Fibroblast of skin of scalp (primary cell): ENCODE data around the gene FAM186B. TPM values are rescaled to one million over a fixed set of nuclear protein-coding genes. Genes with fewer than 3 reads are reported as not detected.
"Not testable (repeated sequence)": the region's sequence is repeated elsewhere in the genome, so short reads cannot be mapped to it uniquely, and the experiment has no call there.

Source experiments
- DNase-seq: peaks from one replicate; pipeline ENCODE4 v3.0.0-alpha.2; 2013
- polyA plus RNA-seq, 2 experiments: library from polyadenylated mRNA; unstranded; fragments of 120-200 nt; gene quantifications; one replicate each; pipeline ENCODE4 v1.2.1, GENCODE V29; 2013; ENCODE audit not compliant: insufficient read length in 2 of 2

Gene FAM186B
- 0.28 TPM for polyA plus RNA-seq (2013, experiment 1 of 2; ENCODE audit: insufficient read length)
- 0.48 TPM for polyA plus RNA-seq (2013, experiment 2 of 2; ENCODE audit: insufficient read length)

DNA sequence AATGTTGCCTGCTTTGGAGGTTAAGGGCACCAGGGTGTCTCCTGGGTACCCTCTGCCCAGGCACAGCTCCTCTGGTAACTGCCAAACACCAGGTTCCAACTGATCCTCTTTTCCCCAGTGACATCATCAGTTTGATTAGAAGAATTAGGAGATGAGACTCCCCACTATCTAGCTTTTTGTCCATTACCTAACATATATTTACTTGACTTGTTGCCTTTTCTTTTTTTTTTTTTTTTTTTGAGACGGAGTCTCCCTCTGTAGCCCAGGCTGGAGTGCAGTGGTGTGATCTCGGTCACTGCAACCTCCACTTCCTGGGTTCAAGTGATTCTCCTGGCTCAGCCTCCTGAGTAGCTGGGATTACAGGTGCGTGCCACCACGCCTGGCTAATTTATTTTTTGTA, at the start of gene FAM186B:
Gene FAM186B (minus strand): TSS at position 101 of the 400 bp plus-strand sequence. CDS start 162 bp downstream, outside the sequence.
- DNase-seq = not testable (repeated sequence)

DNA sequence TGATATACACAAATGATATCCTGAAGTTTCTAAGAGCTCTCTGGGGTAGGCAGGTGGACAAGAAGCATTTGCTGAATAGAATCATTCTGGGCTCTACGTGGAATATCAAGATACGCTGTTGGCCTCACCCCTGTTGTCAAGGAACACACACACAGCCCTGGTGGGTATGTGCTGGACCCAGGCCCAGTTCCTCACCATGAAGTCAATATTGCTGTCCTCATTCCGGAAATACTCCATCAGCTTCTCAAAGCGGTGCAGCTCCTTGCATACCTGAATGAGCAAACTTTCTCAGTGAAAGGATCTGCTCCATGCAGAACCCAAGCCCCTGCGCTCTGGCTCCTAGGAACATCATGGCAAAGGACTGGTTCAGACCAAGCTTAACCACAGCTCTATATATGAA, 49.3 kb upstream of the FAM186B start:
- DNase-seq = no peak

DNA sequence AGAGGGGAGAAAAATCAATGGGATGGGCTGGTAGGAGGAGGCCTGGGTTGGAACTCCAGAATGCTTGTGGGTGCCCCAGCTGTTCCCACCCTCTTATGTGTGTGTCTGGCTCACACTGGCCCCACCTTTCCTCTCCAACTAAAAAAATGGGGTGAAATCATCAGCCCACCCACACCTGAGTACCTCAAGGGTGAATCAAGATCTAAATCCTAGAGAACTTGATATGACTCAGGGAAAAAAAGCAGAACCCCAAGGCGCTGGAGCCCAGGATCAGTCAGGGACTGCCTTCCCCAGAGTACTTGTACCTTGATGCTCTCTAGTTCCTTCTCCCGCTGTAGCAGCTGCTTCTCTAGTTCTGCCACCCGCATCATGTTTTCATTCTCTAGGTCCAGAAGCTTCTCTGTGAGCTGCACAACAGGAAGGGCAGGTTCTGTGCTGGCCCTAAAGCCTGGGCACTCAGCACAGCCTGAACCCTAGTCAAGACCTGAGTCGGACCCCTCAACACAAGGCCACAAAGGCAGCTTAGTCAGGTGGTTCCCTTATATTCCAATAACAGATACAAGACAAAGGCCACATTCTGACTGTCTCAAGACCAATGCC, 47.6 kb upstream of the FAM186B start:
- DNase-seq = no peak

- DNase-seq = no peak
These were observed 46.4 kb upstream of the FAM186B start for GRCh38 chr12:49651855-49652254.

- no peak for DNase-seq
These were observed 44.5 kb upstream of the FAM186B start for GRCh38 chr12:49649892-49650291.

DNA sequence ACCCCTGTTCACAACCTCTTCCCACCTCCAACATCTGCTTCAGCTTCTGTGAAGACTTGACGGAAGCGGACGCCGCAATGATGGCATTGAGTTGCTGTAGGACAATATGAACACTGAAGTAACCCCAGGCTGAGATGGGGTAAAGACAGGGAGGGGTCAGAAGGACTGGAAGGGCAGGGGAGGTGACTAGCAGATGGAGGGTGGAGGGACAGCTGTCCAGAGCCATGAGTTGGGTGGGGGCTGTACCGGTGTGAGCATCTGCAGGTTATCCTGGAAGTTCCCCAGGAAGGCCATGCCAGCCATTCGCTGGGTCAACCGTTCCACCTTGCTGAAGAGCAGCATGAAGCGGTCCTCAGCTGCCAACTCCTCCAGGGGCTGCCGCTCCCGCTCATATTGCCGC, 44.0 kb upstream of the FAM186B start:
- no peak for DNase-seq

- DNase-seq = no peak
These were observed 43.2 kb upstream of the FAM186B start for GRCh38 chr12:49648712-49649003.

GRCh38 chr12:49647827-49648711, 42.6 kb upstream of the FAM186B start:
- no peak for DNase-seq

GRCh38 chr12:49646871-49647654, 41.6 kb upstream of the FAM186B start:
- DNase-seq = peak; percentile 32

DNA sequence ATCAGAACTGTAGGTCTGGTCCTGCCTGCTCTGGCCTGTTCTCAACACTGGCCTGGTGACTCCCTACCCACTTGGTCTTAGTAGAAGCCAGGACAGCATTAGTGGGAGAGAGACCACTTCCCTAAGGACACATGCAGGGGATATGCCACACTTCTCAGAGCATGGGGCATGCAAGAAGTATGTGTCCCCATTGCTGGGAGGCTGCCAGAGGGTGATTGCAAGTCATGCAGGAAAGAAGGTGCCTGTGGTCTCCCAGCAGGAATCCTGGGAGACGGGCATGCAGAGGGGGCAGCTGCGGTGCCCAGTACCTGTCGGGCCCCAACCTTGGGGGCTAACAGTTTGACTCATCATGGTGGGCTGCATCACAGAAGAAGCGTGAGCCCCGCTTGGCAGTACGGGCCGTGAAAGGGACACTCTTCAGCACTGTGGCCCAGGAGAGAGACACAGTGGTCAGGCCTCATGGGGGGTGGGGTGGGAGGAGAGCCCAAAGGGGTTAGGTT, 40.9 kb upstream of the FAM186B start:
- no peak for DNase-seq

GRCh38 chr12:49645146-49646039, 40.0 kb upstream of the FAM186B start:
- no peak for DNase-seq

DNA sequence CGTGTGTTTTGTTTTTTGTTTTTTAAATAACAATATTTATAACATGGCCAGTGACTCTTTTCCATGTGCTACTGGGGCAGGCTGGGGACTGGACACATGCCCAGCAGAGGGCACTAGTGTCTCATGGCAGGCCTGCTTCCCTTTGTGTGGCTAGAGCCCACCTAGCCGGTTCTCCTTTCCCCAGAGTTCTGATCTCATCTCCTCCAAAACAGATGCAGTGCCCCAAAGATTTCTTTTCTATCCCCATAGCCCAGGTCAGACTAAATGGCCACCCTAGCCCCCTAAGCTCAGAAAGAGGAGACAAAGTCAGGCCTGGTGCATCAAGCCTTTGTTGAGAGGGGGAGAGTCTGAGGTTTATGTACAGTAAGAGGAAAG, 39.2 kb upstream of the FAM186B start:
- peak; percentile 76 for DNase-seq

DNA sequence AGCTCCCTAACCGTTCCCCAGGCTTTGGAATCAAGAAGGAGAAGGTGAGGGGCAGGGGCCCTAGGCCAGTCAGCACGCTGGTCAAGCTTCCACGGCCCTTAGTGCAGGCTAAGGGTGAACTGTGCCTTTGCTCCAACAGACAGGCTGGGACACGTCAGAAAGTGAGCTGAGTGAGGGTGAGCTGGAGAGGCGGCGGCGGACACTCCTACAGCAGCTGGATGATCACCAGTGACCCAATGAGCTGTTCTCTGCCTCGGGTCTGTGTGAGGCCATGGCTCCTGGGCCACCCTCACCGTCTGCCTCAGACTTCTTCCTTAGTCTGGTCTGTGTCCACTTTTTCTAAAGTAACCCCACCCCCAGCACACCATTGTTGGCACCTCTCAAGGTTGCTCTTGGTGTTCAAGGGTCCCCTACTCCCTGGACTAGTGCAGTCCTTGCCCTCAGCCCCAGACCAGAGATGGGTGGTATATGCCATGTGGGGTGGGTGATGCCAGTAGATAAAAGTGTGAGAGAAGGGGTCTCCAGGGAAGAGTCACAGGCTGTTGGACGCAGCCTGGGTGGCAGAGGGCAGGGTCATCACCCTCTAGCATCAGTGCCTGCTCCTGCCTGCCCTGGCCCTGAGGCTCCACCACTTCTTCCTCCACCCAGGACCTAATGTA, 38.7 kb upstream of the FAM186B start:
- no peak for DNase-seq

DNA sequence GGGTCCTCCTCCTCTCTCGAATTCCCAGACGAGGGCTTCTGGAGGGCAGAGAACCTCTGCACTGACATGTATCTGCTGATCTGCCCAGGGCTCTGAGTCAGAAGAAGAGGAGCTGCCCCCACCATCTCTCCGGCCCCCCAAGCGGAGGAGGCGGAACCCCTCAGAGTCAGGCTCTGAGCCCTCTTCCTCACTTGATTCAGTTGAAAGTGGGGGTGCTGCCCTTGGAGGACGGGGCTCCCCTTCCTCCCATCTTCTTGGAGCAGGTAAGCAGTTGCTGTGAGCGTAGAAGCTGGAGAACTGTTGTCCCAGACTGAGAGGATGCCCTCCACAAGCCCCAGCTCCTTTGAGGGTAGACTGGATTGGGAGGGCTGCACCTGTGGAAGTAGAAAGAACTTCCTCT, 37.7 kb upstream of the FAM186B start:
- DNase-seq = no peak

DNA sequence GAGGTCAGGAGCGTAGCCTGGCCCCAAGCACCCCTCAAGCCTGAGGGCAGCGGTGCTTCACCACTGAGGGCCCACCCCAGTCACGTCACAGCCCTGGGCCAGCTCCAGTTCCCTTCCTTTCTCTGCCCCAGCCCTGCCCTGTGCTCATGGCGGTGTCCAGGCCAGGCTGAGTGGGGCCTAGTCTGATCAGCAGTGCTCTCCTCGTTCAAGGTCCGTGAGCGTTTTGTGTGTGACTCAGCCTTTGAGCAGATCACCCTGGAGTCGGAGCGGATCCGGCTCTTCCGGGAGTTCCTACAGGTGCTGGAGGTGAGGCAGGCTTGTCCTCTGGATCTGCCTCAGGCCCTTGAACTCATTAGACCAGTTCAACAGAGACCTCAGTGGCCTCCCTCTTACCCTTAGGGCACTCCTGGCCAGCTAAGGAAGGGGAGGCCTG, 36.9 kb upstream of the FAM186B start:
- DNase-seq = no peak

- no peak for DNase-seq
These were observed 36.4 kb upstream of the FAM186B start for GRCh38 chr12:49641748-49642369.

- DNase-seq = peak; percentile 71
These were observed 31.7 kb upstream of the FAM186B start for GRCh38 chr12:49636979-49637755.

GRCh38 chr12:49636574-49636973, 31.1 kb upstream of the FAM186B start:
- no peak for DNase-seq

DNA sequence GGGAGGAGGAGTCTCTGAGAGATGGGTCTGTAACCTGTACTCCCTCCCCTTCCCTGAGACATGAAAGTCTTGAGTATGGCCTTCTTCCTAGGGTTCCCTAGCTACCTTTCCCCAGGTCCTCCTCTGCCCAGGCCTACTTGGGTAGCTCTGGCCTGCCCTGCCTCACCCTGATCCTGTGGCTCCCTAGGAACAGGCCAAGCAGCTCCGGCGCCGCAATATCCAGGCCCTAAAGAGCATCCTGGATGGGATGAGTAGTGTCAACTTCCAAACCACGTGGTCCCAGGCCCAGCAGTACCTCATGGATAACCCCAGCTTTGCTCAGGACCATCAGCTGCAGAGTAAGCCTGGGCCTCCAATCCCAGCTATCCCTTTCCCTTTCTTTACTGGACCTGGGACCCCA, 30.2 kb upstream of the FAM186B start:
- DNase-seq = no peak

DNA sequence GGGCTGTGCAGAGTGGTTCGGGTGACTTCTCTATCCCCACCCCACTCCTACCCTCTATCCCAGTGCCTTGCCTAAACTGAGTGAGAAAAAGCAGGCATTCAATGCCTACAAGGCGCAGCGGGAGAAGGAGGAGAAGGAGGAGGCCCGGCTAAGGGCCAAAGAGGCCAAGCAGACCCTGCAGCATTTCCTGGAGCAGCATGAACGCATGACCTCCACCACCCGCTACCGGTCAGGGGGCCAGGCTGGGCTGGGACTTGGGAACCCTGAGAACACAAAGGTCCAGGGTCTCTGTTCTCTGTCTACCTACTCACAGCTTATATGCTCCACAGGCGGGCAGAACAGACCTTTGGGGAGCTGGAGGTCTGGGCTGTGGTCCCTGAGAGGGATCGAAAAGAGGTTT, 29.6 kb upstream of the FAM186B start:
- DNase-seq = no peak
